ENCODE results near the gene KRTAP10-3. TPM values are rescaled to one million over a fixed set of nuclear protein-coding genes. Genes with fewer than 3 reads are reported as not detected.
"Not testable (repeated sequence)": the region's sequence is repeated elsewhere in the genome, so short reads cannot be mapped to it uniquely, and the experiment has no call there.

Gene KRTAP10-3
- total and polyA plus RNA-seq, 9 donors, result not detected

DNA sequence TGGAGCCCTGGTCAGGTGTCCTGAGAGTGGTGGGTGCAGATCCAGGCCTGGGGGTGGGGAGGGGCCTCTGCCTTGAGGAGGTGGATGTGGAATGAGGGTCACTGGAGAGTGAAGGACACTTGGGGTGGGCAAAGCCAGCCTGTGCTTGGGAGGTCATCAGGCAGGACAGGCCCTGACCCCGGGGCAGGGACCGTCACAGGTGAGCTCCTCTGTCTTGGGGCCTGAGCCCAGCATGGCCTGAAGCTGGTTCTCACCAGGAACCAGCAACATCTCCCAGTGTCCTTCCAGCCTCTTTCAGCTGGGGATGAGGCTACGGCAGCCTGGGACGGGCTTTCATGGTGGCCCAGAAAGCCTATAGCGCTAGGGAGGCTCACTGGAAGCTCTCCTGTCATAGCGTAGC lies 6.5 kb downstream of the KRTAP10-3 start:
- intact Hi-C loops (cut with DNase I), result no loop called here
- Histone ChIP-seq H3K36me3 (no peaks in the 10 kb centered on the region), H3K4me1 (ENCODE audit: insufficient read depth) (no peaks in the 10 kb centered on the region), H3K27me3 (no peaks in the 10 kb centered on the region), H3K4me3 (no peak overlapping the region), H3K9me3 (peaks cover 0 to 3% of the 10 kb centered on the region in 2 donors), H3K27ac (no peak overlapping the region)
- TF ChIP-seq POLR2A (IDR thresholded peaks at IDR 0.05) (no peak), EP300 (IDR thresholded peaks at IDR 0.05) (no peak)
- TF ChIP-seq, protein P1, sequence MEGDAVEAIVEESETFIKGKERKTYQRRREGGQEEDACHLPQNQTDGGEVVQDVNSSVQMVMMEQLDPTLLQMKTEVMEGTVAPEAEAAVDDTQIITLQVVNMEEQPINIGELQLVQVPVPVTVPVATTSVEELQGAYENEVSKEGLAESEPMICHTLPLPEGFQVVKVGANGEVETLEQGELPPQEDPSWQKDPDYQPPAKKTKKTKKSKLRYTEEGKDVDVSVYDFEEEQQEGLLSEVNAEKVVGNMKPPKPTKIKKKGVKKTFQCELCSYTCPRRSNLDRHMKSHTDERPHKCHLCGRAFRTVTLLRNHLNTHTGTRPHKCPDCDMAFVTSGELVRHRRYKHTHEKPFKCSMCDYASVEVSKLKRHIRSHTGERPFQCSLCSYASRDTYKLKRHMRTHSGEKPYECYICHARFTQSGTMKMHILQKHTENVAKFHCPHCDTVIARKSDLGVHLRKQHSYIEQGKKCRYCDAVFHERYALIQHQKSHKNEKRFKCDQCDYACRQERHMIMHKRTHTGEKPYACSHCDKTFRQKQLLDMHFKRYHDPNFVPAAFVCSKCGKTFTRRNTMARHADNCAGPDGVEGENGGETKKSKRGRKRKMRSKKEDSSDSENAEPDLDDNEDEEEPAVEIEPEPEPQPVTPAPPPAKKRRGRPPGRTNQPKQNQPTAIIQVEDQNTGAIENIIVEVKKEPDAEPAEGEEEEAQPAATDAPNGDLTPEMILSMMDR (IDR thresholded peaks at IDR 0.05), result no peak
- 91 to 93% (median 91%) methylated on average over 6 of the region's 6 CpGs for WGBS, 3 donors
- no peak for DNase-seq

DNA sequence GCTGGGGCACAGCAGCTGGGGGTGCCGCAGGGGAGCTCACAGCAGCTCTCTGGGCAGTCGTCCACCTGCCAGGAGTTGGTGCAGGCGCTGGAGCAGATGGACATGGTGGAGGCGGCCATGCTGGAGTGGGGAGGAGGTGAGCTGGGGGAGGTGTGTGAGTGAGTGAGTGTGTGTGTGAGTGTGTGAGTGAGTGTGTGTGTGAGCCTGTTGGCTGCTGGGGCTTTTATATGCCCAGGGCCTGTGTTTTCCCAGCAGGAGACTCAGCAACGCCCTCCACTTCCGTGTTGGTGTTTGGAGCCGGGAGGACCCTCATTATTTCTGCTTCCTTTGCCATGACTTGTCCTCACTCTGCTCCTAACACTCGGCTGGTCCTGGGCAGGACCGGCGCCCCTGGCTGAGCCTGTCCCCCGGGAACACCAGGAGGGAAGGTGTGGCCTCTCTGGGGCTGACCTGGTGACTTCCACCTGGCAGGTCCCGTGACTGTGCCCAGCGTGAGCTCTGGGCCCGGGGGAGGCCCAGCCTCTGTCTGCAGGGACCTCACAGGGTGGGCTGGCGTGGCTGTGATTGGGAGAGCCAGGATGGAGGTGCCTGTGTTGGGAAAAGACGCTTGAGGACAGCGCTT lies 7.1 kb downstream of the KRTAP10-3 start, which contains the start of gene KRTAP10-2:
TSS of gene KRTAP10-2 (minus strand) at position 166 of the 622 bp plus-strand sequence. CDS start at position 119, 47 bp downstream.
- Histone ChIP-seq H3K27ac (no peak within 1 kb of the TSS), H3K9me3 (peaks cover 0 to 3% of the 10 kb centered on the region in 2 donors), H3K36me3 (no peaks in the 10 kb centered on the region), H3K4me3 (no peak within 1 kb of the TSS), H3K27me3 (no peaks in the 10 kb centered on the region), H3K4me1 (ENCODE audit: insufficient read depth) (no peaks in the 10 kb centered on the region)
- intact Hi-C loops (cut with DNase I), result no loop called here
- DNase-seq, result no peak
- TF ChIP-seq, protein P1 (IDR thresholded peaks at IDR 0.05), result no peak
- TF ChIP-seq POLR2A (IDR thresholded peaks at IDR 0.05) (no peak), EP300 (IDR thresholded peaks at IDR 0.05) (no peak)
- 41 to 57% (median 52%) methylated on average over 17 of the region's 17 CpGs for WGBS, 3 donors

DNA sequence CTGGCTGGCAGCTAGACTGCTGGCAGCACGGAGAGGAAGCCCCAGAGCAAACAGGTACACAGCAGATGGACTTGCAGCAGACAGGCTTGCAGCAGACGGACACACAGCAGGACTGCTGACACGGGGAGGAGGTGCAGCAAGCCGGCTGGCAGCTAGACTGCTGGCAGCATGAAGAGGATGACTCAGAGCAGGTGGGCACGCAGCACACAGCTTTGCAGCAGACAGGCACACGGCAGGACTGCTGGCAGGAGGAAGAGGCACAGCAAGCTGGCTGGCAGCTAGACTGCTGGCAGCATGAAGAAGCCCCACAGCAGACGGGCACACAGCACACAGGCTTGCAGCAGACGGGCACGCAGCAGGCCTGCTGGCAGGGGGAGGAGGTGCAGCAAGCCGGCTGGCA lies 7.8 kb downstream of the KRTAP10-3 start:
- Histone ChIP-seq H3K27me3 (no peaks in the 10 kb centered on the region), H3K27ac (no peak overlapping the region), H3K4me1 (ENCODE audit: insufficient read depth) (no peaks in the 10 kb centered on the region), H3K36me3 (no peaks in the 10 kb centered on the region), H3K4me3 (no peak overlapping the region), H3K9me3 (peaks cover 0 to 3% of the 10 kb centered on the region in 2 donors)
- intact Hi-C loops (cut with DNase I), result no loop called here
- WGBS, 3 donors, result 59 to 69% (median 62%) methylated on average over 10 of the region's 10 CpGs
- TF ChIP-seq EP300 (IDR thresholded peaks at IDR 0.05) (no peak), POLR2A (IDR thresholded peaks at IDR 0.05) (no peak)
- TF ChIP-seq, protein P1 (IDR thresholded peaks at IDR 0.05), result no peak
- DNase-seq, result no peak

DNA sequence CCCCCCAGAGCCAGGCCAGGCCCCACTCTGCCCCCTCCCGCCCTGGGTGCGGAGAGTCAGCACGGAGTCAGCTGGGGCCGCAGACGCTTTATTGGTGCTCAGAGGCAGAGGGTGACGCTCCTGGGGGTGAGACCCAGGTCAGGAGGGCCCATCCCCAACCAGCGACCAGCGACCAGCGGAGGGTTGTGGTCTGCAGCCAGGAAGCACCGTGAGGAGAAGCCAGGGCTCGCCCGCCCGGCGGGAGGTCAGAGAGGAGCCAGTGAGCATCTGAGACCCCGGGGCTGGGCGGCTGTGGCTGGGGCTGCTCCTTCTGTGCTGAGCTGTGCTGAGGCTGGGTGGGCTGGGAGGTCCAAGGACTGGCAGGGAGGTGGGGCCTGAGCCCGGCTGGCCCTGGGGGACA lies 8.3 kb downstream of the KRTAP10-3 start:
- 37 to 52% (median 41%) methylated on average over 11 to 17 of the region's 17 CpGs for WGBS, 3 donors
- H3K36me3 ChIP-seq; H3K9me3 ChIP-seq; DNase-seq; H3K27me3 ChIP-seq; intact Hi-C loops (cut with DNase I); H3K4me1 ChIP-seq (ENCODE audit: insufficient read depth); H3K27ac ChIP-seq; H3K4me3 ChIP-seq: not testable (repeated sequence)

DNA sequence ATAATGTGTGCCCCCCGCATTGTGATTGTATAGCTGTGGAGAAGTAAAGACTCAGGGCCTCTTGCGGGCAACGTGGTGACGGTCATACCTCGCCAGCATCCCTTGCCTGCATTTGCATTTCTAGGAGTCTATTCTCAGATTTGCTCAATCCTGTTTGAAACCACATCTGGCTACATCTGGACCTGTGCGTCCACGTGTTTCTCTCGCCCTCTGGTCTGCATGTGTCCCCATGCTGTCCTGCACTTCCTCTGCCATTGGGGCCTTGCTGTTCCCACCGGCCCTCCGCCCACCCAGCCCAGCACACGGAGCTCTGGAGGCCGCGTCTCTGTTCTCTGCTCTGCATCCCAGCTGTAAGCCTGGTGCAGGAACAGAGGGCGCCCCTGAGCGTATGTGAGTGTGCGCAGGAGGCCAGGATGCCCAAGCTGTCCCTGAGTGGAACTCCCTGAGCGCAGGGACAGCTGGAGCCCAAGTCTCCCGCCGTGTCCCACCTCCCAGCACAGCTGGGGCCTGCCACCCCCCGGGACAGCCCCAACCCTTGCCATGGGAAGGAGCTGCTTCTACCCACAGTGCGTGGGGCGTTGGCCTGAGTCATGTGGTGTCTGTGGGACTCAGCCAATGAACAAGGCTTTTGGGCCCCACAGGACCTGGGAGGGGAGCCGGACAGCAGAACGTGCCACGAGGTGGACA lies 8.9 kb downstream of the KRTAP10-3 start:
- TF ChIP-seq EP300 (IDR thresholded peaks at IDR 0.05) (no peak), POLR2A (IDR thresholded peaks at IDR 0.05) (no peak)
- TF ChIP-seq, protein P1 (IDR thresholded peaks at IDR 0.05), result no peak
- Histone ChIP-seq H3K27me3 (no peaks in the 10 kb centered on the region), H3K36me3 (no peaks in the 10 kb centered on the region), H3K4me1 (ENCODE audit: insufficient read depth) (no peaks in the 10 kb centered on the region), H3K4me3 (no peak overlapping the region), H3K27ac (no peak overlapping the region), H3K9me3 (peaks cover 0 to 3% of the 10 kb centered on the region in 2 donors)
- no peak for DNase-seq
- 69 to 72% (median 70%) methylated on average over 25 of the region's 25 CpGs for WGBS, 3 donors
- intact Hi-C loops (cut with DNase I), result no loop called here

Measured in ovary (tissue), 9 donors.